Ectodermal cell (in vitro differentiated cells): ENCODE results near the gene ICAM2. TPM values are rescaled to one million over a fixed set of nuclear protein-coding genes. Genes with fewer than 3 reads are reported as not detected.

Source experiments
- H3K27ac ChIP-seq: 2 replicates; pipeline ENCODE4 v1.7.0; 2013; ENCODE audit warnings: mild to moderate bottlenecking, low read depth, low read length; ENCODE audit not compliant: insufficient read depth, poor library complexity, severe bottlenecking
- H3K27me3 ChIP-seq: 2 replicates; pipeline ENCODE4 v1.7.0; 2013; ENCODE audit warnings: mild to moderate bottlenecking, low read length; ENCODE audit not compliant: insufficient read depth, control insufficient read depth, poor library complexity, severe bottlenecking
- H3K36me3 ChIP-seq: one replicate; pipeline ENCODE4 v1.7.0; 2013; ENCODE audit warnings: low read length; ENCODE audit not compliant: control insufficient read depth, insufficient read depth
- H3K4me1 ChIP-seq: one replicate; pipeline ENCODE4 v1.7.0; 2013; ENCODE audit warnings: low read length; ENCODE audit not compliant: control insufficient read depth, insufficient read depth
- H3K4me3 ChIP-seq: 2 replicates; pipeline ENCODE4 v1.7.0; 2013; ENCODE audit warnings: low read depth, low read length, control low read depth; ENCODE audit not compliant: insufficient read depth
- H3K9me3 ChIP-seq: 2 replicates; pipeline ENCODE4 v1.7.0; 2013; ENCODE audit warnings: mild to moderate bottlenecking, low read length, moderate library complexity; ENCODE audit not compliant: control insufficient read depth
- WGBS, 2 experiments: methylation state at CpG; one replicate each; pipeline ENCODE4 v1.1.7; 2013; ENCODE audit warnings: missing lambda C conversion rate in 2 of 2; 5-methylcytosine and 5-hydroxymethylcytosine counted together
- polyA plus RNA-seq, 4 experiments: library from polyadenylated mRNA; stranded (reverse); fragments of 50-300 nt; gene quantifications; one replicate each; pipeline ENCODE4 v1.2.3, GENCODE V29; 2013

ICAM2 gene
- polyA plus RNA-seq (2013, experiment 1 of 4) = not detected
- polyA plus RNA-seq (2013, experiment 2 of 4) = 0.25 TPM
- not detected for polyA plus RNA-seq (2013, experiment 3 of 4)
- not detected for polyA plus RNA-seq (2013, experiment 4 of 4)

DNA sequence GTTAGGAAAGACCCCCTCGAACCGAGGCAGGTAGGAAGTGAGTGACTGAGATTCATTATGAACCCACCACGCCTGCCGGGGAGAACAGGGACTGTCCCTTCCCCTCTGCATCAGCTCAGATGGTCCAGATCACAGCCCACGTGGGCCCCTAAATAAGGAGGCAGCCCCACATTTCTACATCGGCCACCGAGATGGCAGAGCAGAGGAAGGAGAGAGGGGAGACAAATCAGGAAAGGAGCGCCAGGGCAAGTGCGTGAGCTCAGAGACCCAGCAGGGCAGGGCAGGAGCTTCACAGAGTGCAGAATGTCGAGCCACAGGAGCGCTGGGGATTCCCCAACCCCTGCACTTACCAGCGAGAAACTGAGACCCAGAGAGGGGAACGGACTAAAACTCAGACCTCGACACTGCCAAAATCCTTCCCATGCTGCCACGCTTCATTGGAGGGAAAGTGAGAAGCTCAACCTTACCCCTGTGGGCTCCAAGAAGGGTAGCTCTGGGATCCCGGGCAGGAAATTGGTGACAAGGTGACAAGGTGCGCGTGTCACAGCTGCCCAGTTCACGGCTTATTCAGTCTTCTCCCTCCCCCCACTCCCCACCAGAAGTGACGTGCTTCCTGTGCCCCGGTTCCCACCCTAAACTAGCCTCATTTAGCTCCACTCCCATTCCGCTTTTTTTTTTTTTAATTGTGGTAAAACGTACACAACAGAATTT lies at the start of gene ICAM2:
Gene ICAM2, minus strand, starts transcription at position 578 of the 711 bp plus-strand sequence. CDS start 13,942 bp downstream, outside the sequence.
- no peaks in the 10 kb centered on the region for H3K4me1 ChIP-seq
- H3K36me3 ChIP-seq = no peaks in the 10 kb centered on the region
- no peaks in the 10 kb centered on the region for H3K9me3 ChIP-seq
- H3K27me3 ChIP-seq = no peaks in the 10 kb centered on the region
- no peak within 1 kb of the TSS for H3K27ac ChIP-seq
- no peak within 1 kb of the TSS for H3K4me3 ChIP-seq
- 51 to 55% methylated on average over 23 of the region's 23 CpGs for WGBS, 2 experiments

DNA sequence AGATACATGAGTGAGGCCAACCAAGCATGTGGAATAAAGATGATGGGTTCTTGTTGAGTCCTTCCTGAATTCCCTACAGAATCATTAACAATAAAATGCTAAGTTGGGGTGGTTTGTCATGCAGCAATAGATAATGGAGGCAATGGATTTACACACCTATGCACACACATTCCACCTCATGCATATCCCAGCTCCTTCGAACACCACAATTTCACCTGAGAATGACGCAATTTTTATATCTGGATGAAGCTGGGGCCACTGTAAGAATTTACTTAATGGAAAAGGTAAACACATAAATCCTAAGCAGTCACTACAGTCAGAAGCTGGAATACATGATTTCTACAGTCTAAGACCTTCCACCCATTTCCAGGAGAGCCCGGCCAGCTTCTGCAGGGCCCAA lies 49.8 kb upstream of the ICAM2 start:
- Histone ChIP-seq H3K4me1 (no peaks in the 10 kb centered on the region), H3K36me3 (no peaks in the 10 kb centered on the region), H3K9me3 (no peaks in the 10 kb centered on the region), H3K27me3 (no peaks in the 10 kb centered on the region), H3K27ac (no peak overlapping the region), H3K4me3 (no peak overlapping the region)
- 93 to 100% methylated on average over 2 to 3 of the region's 3 CpGs for WGBS, 2 experiments

- no peaks in the 10 kb centered on the region for H3K9me3 ChIP-seq
- WGBS, 2 experiments = 89 to 97% methylated on average over 1 of the region's 1 CpG
- no peaks in the 10 kb centered on the region for H3K4me1 ChIP-seq
- no peaks in the 10 kb centered on the region for H3K36me3 ChIP-seq
- H3K4me3 ChIP-seq = no peak overlapping the region
- no peak overlapping the region for H3K27ac ChIP-seq
- H3K27me3 ChIP-seq = no peaks in the 10 kb centered on the region
Measured at GRCh38 chr17:64069143-64069542, 48.7 kb upstream of the ICAM2 start.

- no peaks in the 10 kb centered on the region for H3K27me3 ChIP-seq
- no peaks in the 10 kb centered on the region for H3K9me3 ChIP-seq
- no peaks in the 10 kb centered on the region for H3K4me1 ChIP-seq
- no peak overlapping the region for H3K4me3 ChIP-seq
- H3K27ac ChIP-seq = no peak overlapping the region
- WGBS, 2 experiments = 83 to 88% methylated on average over 3 of the region's 3 CpGs
- no peaks in the 10 kb centered on the region for H3K36me3 ChIP-seq
Measured at GRCh38 chr17:64067657-64068056, 47.2 kb upstream of the ICAM2 start.

DNA sequence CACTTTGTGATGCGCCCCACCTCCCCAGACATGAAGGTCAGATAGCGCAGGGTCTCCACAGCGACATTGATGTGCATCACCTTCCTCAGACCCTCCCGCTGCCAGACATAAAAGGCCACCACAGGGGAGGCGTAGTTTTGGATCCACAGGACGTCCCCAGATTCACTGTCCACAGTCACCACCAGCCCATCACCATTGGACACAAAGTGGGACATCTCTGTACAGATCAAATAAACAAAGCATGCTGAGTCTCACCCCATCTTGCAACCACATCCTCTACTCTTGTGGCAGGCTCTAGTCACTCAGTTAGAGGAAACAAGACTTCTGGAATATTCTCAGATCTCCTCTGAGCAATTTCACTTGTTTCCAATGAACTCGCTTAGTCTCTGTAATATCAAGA lies 46.3 kb upstream of the ICAM2 start:
- no peak overlapping the region for H3K4me3 ChIP-seq
- H3K27ac ChIP-seq = no peak overlapping the region
- WGBS, 2 experiments = 93% methylated on average over 7 of the region's 7 CpGs
- H3K27me3 ChIP-seq = no peaks in the 10 kb centered on the region
- no peaks in the 10 kb centered on the region for H3K4me1 ChIP-seq
- H3K36me3 ChIP-seq = no peaks in the 10 kb centered on the region
- H3K9me3 ChIP-seq = no peaks in the 10 kb centered on the region

DNA sequence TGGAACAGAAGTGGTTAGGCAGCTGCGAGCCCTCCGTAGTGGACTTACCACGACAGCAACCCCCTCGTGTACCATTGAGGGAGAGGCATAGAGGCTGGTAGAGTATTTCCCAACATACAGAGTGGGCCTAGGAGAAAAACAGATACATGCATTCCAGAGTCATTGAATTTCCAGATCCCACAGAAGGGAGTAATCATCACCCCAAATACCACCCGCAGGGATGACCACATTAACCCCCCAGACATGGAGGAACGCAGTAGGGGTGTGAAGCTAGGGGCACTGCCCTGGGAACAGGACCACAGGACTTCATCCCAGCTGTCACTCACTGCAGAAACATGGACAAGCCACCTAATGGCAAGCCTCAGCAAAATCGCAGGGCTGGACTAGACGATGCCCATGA lies 44.7 kb upstream of the ICAM2 start:
- no peaks in the 10 kb centered on the region for H3K9me3 ChIP-seq
- 93 to 94% methylated on average over 8 of the region's 8 CpGs for WGBS, 2 experiments
- H3K4me1 ChIP-seq = no peaks in the 10 kb centered on the region
- H3K27me3 ChIP-seq = no peaks in the 10 kb centered on the region
- no peak overlapping the region for H3K27ac ChIP-seq
- H3K4me3 ChIP-seq = no peak overlapping the region
- no peaks in the 10 kb centered on the region for H3K36me3 ChIP-seq

DNA sequence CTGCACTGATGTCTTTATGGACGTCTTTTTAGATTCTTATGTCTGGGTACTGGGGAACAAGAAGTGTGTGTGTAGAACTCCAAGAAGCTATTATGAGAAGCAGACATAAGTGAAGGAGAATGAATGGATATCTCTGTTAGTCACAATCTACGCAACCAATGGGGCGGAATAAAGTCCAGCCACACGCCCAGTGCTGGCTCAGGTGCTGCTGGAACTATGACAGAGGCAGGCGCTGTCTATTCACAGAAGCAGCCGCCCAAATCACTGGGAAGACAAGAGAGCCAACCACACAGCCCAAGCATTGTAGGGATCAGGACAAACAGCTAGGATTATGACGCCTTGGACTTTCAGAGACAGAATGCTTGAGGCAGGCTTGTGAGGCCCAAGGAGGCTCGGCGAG lies 43.9 kb upstream of the ICAM2 start:
- Histone ChIP-seq H3K9me3 (no peaks in the 10 kb centered on the region), H3K36me3 (no peaks in the 10 kb centered on the region), H3K4me3 (no peak overlapping the region), H3K27me3 (no peaks in the 10 kb centered on the region), H3K27ac (no peak overlapping the region), H3K4me1 (no peaks in the 10 kb centered on the region)
- WGBS, 2 experiments = 94 to 96% methylated on average over 9 of the region's 9 CpGs

DNA sequence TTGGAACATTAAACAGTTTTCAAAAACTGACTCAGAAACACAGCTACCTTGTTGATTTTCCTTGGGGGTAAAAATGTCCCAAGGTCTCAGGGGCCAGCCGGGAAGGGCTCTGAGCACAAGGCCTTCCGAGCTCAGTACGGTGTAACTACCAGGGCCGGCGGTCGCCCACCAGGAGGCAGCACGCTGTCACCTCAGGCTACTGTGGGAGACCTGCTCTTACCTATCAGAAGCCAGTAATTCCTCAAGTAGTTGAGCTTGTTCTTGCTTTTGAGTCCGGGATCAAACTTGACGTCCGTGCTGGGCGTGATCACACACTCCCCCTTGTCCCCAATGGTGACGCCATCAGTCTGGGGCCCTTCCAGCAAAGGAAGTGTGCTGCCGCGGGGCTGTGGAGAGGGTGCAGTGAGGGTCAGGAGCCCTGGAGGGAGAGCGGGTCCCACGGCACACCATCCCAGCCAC lies 43.4 kb upstream of the ICAM2 start:
- no peaks in the 10 kb centered on the region for H3K27me3 ChIP-seq
- no peak overlapping the region for H3K27ac ChIP-seq
- H3K4me3 ChIP-seq = no peak overlapping the region
- H3K36me3 ChIP-seq = no peaks in the 10 kb centered on the region
- WGBS, 2 experiments = 50% methylated on average over 16 of the region's 16 CpGs
- no peaks in the 10 kb centered on the region for H3K4me1 ChIP-seq
- no peaks in the 10 kb centered on the region for H3K9me3 ChIP-seq

- 92 to 96% methylated on average over 5 of the region's 5 CpGs for WGBS, 2 experiments
- no peaks in the 10 kb centered on the region for H3K36me3 ChIP-seq
Measured at GRCh38 chr17:64063088-64063487, 42.7 kb upstream of the ICAM2 start.

DNA sequence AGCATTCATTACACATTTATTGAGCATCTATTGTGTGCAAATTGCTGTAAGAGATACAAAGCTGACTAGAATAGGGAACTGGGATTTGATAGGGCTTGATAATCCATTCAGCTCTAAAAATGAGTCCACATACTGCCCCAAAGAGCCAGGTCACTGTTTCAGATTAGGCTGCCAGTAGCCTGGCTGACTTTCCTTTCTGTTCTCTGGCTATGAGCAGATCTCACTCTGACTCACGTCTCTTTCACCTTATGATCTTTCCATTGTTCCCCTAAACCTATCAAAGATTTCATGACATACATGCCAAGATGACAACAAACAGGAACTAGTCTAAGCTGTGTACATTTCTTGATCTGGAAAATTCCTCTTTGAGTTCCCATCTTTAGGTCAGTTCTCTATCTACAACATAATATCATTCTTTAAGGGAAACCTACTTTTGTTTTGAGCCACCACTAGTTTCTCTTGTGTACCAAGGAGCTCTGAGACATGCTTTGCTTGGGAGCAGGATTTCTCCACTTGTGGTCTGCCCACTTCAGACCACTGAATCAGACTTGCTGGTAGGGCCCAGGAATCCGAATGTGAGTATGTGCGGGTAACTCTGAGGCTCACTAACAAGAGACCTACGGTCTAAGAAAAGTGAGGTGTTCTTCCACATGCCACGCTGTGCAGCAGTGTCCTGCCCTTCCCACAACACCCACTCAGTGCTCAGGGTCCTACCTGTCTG lies 40.9 kb upstream of the ICAM2 start:
- no peaks in the 10 kb centered on the region for H3K9me3 ChIP-seq
- 93 to 95% methylated on average over 5 of the region's 5 CpGs for WGBS, 2 experiments
- no peaks in the 10 kb centered on the region for H3K4me1 ChIP-seq
- no peak overlapping the region for H3K4me3 ChIP-seq
- no peaks in the 10 kb centered on the region for H3K36me3 ChIP-seq
- H3K27ac ChIP-seq = no peak overlapping the region
- no peaks in the 10 kb centered on the region for H3K27me3 ChIP-seq

More at GRCh38 chr17:64063088-64063487, 42.7 kb upstream of the ICAM2 start:
- Histone ChIP-seq H3K4me3 (no peak overlapping the region), H3K9me3 (no peaks in the 10 kb centered on the region), H3K4me1 (no peaks in the 10 kb centered on the region), H3K27me3 (no peaks in the 10 kb centered on the region), H3K27ac (no peak overlapping the region)
